Activated CD4-positive, CD25-positive, alpha-beta regulatory T cell (primary cell): Measurements from ENCODE around the gene EPN1.

Experiments
- DNase-seq, 4 experiments: peaks; one replicate each; lab custom pipeline; 2025; lab: John Stamatoyannopoulos, UW

Gene EPN1

DNA sequence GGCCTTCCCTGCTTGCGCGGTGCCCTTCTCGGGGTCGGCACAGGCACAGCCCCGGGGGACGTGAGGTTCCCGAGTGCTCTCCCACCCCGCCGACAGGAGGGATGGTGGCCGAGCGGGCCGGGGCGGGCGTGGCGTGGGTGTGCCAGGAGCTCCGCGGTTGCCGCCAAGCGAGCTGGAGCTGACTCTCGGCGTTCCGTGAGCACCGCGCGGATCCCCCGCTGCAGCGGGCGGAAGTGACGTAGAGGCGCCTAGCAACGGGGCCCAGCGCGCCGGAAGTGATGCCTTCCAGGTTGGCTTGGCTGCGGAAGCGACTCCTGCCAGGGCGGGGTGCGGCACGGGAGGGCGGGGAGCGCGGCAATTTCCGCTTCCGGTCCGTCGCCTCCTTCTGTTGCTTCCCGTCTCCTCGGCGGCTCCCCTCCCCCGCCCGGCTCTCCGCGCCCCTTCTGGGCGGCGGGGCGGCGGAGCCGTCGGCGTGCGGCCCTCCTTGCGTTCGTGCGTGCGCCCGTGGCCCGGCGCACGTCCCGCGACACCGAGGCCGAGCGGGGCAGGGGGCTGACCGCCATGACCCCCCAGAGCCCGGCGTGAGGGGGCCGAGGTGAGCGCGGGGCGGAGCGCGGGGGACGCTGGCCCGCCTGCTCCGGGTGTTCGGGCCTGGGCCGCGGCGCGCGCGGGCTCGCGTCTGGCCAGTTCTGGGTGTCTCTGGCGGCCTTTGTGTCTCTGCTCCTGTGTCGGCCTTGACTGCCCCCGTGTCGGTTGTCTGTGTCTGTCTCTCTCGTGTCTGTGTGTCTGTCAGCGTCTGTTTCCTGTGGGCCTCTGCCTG, at the start of gene EPN1:
Gene EPN1 (plus strand): TSS at position 386 of the 820 bp plus-strand sequence. CDS start 3,402 bp downstream, outside the sequence.
- DNase-seq: peak; percentile 92 to 97 (median 96)

DNA sequence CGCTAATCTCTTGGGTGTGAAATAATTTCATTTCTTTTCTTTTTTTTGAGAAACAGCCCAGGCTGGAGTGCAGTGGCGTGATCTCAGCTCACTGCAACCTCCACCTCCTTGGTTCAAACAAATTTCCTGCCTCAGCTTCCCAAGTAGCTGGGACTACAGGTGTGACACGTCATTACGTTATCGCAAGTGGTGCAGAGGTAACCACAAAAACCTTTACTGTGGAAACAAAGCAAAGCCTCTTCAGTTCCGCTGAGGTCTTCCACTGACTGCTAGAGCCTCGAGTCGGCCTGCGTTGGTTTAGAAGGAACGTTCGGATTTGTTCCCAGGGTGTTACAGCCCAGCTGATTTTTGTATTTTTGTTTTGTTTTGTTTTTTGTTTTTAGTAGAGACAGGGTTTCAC, 48.7 kb upstream of the EPN1 start:
- no peak for DNase-seq

DNA sequence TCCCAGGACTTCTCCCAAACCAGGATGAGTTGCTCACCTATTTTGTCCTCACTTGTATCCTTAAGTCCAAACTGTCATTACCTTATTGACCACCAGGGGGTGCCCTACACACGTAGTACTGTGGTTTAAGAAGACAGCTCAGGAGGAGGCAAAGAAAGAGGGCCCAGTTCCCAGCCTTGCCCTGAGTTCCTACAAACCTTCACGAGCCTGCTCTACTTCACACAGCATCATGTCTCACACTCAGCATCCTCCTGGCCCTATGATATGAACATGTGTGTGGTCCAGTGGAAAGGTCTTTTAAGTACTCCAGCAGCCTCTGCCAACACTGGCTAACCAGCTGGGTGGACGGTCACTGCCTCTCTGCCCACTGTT, 42.6 kb upstream of the EPN1 start:
- peak; percentile 70 to 87 (median 77) for DNase-seq

DNA sequence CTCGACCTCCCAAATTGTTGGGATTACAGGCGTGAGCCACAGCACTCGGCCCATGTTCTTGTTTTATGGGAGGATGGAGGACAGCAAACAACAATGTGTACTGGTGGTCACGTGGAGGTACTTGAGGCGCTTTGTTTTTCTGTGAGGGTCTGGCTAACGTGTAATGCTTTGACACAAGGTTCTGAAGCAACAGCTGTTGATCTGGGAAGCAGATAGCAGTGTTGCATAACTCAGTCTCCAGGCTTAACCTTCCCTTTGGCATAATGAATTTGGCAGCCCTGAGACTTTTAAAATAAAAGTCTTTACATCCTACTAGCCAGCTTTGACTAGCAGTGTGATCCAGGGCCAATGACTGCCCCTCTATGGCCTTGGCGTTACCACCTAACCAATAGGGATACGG, 41.2 kb upstream of the EPN1 start:
- DNase-seq: no peak

DNA sequence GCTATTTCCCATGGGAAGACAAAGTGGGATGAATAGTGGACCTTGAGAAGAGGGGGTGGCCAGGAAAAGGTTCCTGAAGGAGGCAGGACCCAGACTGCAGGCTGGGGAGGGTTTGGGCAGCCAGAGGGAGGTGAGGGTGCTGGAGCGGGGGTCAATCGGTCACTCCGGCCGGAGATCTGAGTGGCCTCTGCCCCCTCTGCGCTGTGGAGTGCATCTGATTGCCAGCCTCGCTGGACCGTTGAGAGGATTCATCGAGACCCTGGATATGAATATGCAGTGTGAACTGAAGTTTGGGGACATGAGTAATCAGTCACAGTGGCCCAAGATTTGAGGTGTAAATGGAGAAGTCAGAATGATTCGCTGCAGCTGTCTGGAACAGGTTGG, 39.7 kb upstream of the EPN1 start:
- DNase-seq: no peak

DNA sequence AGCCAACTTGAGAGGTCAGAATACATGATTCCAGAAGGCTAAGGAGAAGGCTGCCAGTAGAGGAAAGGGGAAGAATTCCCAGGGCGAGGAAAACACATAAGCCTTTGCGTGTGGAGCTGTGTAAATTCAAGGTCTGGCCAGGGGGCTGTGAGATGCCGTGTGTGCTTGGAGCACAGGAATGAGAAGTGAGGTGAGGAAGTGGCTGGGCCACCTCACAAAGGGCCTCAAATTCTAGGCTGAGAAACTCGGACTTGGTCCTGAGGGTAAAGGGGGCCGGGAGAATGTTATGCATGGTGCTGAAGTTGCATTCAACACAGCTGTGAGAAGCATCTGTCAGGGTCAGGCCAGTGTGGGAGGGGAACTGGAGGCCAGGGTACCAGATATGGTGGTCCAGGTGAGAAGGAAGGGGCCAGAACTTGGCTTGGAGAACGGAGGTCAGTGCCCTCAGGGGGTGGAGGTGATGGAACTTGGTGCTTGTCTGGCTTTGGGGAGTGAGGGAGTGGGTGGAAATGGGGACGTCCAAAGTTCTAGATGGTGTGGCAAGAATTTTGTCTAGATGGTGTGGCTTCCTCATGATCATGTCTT, 39.1 kb upstream of the EPN1 start:
- no peak for DNase-seq

DNA sequence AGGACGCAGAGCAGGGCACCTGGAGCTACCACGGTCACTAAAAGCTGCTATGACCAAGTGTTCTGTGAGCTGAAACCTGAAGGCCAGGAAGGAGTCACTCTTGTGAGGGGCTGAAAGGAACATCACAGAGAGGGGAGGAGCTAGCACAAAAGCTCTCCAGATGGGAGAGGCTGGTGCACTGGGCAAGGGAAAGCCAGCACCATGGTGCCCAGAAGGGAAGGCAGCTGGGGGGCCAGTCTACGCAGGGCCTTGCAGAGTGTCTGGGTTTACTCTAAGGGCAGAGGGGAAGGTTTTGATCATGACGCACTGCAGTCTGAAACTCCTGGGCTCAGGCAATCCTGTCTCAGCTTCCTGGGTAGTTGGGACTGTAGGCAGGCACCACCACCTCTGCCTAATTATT, 38.3 kb upstream of the EPN1 start:
- DNase-seq: no peak

DNA sequence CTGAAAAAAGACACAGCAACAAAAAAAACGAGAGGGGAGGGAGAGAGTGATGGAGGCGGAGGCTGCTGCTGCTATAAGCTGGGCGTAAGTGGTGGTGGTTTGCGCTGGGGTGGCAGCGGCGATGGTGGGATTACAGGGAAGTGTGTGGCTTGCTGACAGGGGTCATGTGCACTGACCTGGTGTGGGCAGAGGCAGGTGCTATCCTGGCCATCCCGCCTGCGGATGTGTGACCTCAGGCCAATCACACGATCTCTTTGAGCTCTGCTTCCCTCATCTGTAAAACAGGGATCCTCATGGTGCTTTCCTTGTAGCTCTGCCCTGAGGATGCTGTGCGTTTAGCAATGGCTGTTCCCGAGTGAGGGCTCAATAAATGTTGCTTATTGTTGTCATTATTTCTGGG, 37.5 kb upstream of the EPN1 start:
- DNase-seq: no peak

DNA sequence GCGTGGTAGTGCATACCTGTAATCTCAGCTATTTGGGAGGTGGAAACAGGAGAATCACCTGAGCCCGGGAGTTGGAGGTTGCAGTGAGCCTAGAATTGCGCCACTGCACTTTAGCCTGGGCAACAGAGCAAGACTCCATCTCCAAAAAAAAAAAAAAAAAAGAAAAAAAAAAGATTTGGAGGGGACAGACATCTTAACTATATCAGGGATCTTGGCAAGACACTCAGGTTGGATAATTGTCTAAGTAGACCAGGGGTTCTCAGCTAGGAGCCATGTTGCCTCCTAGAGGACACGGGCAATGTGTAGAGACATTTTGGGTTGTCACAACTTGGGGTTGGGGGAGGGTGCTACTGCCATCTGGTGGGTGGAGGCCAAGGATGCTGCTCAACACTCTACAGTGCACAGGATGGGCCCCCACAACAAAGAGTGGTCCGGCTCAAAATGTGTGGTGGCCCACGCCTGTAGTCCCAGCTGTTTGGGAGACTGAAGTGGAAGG, 36.1 kb upstream of the EPN1 start:
- peak in 2 of 4 experiments; percentile 28 to 35 for DNase-seq

DNA sequence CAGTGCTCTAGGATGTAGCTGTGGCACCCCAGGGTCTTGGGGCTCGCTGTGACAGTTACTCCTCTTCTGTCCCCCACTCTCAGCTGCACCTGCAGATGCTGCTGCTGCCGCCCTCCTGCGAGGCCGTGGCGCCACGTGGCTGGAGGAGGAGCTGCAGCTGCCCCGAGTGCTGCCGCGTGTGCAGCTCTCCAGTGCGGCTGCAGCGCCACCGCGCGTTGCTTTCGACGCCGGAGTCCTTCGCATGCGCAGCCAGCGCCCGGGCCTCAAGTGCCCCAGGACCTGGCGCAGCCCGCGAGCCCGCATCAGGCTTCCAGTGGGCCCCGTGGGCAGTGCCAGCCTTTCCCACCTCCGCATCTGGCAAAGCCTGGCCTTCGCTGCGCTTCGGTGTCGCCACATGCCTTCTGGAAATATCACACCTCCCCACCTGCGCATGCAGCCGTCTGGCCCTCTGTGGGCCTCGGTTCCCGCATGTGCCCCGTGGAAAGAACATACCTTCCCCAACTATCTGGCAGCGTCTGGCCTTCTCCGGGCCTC, 34.9 kb upstream of the EPN1 start:
- peak in 3 of 4 experiments; percentile 33 to 56 (median 53) for DNase-seq

DNA sequence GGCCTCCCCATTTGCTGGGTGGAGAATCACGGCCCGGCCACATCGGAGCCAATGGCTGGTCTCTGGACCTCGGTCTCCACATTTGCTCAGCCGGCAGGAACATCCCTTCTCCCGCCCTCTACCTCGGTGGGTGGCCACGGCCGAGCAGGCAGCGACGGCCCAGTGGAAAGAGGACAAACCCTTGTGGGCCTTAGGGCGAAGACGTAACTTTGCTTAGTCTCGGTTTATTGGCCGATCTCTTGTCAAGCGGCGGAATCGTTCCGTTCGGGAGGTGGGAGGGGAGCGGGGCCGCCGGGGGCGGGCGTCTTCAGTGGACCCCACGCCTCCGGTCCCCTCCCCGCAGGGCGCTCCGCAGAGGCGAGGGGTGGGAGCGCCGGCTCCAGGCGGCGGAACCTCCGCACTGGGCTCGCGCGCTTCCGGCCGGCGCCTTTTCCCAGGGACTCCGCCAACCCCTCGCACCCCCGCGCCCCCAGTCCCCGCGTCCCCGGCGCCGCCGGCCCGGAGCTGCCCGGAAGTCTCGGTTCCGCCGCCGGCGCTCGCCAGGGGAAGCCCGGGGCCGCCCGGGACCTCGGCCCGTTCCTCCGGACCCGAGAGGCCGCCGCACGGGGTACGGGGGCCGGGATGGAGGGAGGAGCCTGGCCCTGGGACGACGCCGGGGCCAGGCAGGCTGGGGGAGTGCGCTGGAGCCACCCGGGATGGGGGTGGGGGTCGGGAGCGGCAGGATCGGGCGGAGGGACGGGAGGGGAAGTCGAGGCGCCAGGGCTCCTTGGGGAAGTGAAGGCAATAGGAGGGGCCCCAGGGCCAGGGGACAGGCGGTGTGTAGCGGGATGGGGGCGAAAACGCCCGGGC, 34.2 kb upstream of the EPN1 start, which contains the start of gene ZNF580:
Gene ZNF580 (plus strand): TSS at position 426 of the 849 bp plus-strand sequence. CDS start 1,507 bp downstream, outside the sequence.
- peak in 3 of 4 experiments; percentile 32 to 40 (median 36) for DNase-seq

DNA sequence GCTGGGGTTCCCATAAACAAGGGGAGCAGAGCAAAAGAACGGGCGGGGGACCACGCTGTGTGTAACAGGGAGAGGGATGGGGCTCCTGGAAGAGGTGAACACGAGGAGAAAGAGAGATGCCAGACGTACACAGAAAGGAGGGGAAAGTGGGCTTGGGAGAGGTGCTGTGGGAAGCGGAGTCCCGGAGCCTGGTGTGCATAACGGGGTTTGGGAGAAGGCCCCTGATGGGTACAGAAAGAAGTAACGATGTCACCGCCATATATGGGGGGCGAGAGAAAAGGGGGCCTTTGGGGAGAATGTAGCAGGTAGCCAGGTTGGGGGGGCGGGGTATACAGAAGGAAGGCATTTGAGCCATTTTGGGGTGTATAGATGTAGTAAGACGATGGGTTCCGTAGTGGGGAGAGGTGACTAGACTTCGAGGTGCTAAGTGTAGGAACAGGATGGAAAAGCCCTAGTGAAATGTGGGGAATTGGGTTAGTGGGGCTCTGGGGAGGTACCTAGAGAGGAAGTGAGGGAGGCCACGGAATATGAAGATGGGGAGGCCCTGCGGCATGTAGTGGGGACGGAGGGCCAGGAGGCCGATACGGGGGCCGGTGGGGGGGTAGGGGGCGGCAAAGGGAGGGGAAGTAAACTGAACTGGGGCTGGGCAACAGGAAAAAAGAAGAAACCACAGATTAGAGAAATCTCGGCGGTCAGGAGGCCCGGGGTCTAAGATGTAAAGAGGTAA, 33.4 kb upstream of the EPN1 start:
- DNase-seq: no peak

DNA sequence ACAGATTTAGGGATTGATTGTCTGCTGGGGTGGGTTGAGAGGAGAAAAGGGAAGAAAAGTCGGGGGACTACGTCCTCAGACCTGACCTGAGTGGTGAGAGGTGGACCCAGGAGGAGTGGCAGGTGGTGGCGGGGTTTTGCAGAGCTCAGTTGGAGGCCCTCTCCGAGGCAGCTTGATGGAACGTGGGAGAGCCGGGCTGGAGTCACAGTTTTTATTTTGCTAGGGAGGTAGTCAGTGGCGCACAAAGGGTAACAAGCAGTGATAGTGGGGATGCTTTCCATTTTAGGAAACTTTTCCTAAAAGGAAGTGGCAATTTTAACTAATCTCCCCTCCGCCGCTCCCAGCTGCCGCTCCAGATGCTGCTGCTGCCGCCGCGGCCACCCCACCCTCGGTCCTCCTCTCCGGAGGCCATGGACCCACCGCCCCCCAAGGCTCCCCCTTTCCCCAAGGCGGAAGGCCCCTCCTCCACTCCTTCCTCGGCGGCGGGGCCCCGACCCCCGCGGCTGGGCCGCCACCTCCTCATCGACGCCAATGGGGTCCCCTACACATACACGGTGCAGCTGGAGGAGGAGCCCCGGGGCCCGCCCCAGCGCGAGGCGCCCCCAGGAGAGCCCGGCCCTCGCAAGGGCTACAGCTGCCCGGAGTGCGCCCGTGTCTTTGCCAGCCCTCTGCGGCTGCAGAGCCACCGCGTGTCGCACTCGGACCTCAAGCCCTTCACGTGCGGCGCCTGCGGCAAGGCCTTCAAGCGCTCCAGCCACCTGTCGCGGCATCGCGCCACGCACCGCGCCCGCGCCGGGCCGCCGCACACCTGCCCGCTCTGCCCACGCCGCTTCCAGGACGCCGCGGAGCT, 32.6 kb upstream of the EPN1 start:
- no peak for DNase-seq

DNA sequence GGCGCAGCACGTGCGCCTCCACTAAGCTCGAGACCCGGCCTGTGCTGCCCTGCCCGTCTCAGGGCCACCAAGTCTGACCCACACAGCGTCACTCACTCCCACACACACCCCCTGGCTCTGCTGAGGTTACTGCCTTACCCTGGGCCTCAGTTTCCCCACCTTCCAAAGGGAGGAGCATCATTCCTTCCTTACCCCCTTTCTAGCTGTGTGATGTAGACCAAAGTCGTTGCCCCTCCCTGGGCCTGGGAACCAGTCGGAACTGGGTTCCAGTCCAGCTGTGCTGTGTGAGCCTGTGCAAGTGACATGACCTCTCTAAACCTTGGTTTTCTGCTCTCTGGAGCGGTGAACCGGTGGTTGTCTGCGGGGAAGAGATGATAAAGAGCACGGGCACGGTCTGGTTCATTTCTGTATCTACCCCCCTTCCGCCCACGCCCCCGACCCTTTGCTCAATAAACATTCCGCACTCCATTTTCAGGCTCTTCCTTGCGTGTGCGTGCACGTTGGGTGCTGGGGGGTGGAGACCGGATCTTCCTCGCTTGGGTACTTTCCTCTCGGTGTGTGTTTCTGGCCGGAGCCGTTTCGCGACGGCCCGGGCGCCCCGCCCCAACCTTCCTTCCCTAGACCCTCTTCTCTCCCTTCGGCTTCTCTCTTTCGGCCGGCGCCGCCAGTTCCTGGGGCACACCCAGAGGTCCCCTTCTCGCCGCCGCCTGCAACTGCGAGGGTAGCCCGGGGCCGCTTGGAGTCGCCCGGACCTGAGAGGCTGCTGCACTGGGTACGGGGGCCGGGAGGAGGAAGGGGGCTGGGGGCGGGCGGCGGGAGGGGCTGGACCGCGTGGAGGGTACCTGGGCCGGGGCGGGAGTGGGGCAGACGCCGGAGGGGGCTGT, 31.8 kb upstream of the EPN1 start, which contains the start of gene ZNF581:
Gene ZNF581 (plus strand): TSS at position 647 of the 884 bp plus-strand sequence. CDS start 923 bp downstream, outside the sequence.
- DNase-seq: peak; percentile 50 to 69 (median 56)

DNA sequence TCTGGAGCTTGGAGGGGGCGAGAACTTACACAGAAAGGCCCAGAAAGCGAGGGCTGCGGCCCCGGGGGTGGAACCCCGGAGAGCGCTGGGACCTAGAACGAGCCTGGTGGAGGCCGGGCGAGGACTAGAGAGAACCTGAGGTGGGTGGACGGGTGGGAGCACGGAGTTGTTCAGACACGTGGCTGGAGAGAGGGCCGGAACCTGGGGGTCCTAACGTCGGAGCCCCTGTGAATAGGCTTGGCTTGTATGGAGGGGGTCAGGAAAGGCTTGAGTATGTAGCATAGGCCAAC, 31.2 kb upstream of the EPN1 start:
- no peak for DNase-seq

DNA sequence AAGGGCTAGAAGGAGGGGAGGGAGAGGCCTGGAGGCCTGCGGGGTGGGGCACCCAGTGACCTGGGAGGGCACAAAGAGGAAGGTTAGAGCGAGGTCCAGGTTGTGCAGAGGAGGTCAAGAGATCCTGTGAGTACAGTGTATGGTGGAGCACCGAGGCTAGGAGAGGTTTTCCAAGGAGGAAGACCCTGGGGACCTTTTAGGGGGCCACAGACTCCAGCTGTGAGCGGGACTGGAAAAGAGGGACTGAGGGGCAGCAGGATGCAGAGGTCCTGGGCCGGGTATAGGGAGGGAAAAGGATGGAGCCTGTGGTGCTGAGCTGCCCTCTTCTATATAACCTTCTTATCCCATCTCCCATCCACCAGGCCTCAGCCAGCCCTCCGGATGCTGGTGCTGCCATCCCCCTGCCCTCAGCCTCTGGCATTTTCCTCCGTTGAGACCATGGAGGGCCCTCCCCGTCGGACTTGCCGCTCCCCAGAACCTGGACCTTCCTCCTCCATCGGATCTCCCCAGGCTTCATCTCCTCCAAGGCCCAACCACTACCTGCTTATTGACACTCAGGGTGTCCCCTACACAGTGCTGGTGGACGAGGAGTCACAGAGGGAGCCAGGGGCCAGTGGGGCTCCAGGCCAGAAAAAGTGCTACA, 30.7 kb upstream of the EPN1 start:
- DNase-seq: no peak

DNA sequence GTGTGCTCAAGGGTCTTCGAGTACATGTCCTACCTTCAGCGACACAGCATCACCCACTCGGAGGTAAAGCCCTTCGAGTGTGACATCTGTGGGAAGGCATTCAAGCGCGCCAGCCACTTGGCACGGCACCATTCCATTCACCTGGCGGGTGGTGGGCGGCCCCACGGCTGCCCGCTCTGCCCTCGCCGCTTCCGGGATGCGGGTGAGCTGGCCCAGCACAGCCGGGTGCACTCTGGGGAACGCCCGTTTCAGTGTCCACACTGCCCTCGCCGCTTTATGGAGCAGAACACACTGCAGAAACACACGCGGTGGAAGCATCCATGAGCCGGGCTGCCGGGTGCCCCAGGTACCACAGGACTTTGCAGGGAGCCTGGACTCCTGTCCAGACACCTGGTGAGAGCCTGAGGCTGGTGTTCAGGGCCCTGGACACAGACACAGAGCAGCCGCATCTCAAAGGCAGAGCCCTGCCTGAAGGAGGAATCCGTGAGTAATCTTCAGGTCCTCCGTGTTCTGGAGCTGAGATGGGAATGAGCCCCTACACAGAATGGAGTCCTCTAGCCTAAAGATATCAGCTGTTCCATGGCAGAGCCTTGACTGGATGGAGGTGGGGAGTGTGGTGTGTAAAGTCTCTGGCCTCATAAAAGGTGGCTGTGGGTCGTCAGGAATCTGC, 30.0 kb upstream of the EPN1 start:
- DNase-seq: no peak

DNA sequence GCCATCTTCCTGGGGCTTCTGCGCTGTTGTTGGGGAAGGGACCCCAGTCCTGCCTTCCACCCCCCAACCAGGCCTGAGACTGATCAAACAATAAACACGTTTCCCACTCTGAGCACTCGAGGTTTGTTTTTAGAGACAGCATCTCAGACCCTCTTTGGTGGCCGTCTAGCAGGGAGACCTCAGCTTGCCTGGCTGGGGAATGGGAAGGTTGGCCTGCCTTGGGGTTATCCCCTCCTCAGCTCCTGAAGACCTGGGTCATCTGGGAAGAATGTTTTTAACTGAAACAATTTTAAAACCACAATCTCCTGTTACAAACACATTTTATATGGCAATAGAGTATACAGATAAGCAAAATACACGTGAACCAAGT, 29.5 kb upstream of the EPN1 start:
- no peak for DNase-seq
